HEK293 (cell line): ENCODE measurements around the gene RPL29.

Experiments used
- CTCF ChIA-PET: fragments of 350-600 bp; formaldehyde crosslinking; extraction: SDS; loops from one replicate; lab custom pipeline; 2021; ENCODE audit warnings: antibody characterized with exemption; lab: Yijun Ruan, JAX
- POLR2A ChIA-PET: fragments of 300-600 bp; formaldehyde crosslinking; extraction: SDS; loops from one replicate; lab custom pipeline; 2020; ENCODE audit warnings: antibody characterized with exemption, inconsistent platforms; lab: Yijun Ruan, JAX
- H3K27ac ChIP-seq: fragments of 200-500 bp; sonication (Bioruptor generic); 2 replicates; pipeline ENCODE4 v1.5.1; 2014; ENCODE audit warnings: low read depth, low read length, control low read depth, inconsistent platforms; ENCODE audit errors: extremely low read depth
- H3K36me3 ChIP-seq, 2 experiments: fragments of 200-500 bp in 1 of 2; sonication (Bioruptor generic) in 1 of 2; 1 replicate in 1 of 2; 2 replicates in 1 of 2; pipeline ENCODE4 v1.5.1; 2014 to 2017; ENCODE audit warnings: inconsistent platforms in 2 of 2, low read length in 2 of 2; ENCODE audit not compliant: control insufficient read depth in 2 of 2, insufficient read depth in 1 of 2
- H3K4me1 ChIP-seq: fragments of 200-500 bp; sonication (Bioruptor generic); 2 replicates; pipeline ENCODE4 v1.5.1; 2014; ENCODE audit warnings: mild to moderate bottlenecking, low read length, inconsistent platforms; ENCODE audit not compliant: control insufficient read depth, insufficient read depth
- H3K4me3 ChIP-seq: 2 replicates; pipeline ENCODE4 v1.5.1; 2011; ENCODE audit warnings: low read depth, mild to moderate bottlenecking, control low read depth, low read length, moderate library complexity
- H3K9me3 ChIP-seq: fragments of 200-500 bp; sonication (Bioruptor generic); 2 replicates; pipeline ENCODE4 v1.5.1; 2014; ENCODE audit warnings: low read depth, low read length, inconsistent platforms; ENCODE audit not compliant: control insufficient read depth, insufficient read depth
- KLF9 ChIP-seq: fragments of 450-650 bp; formaldehyde crosslinking; IDR thresholded peaks from 2 replicates; pipeline ENCODE4 v1.5.1; 2016; ENCODE audit warnings: missing biosample characterization, missing genetic modification characterization, low read depth
- PRDM10 ChIP-seq: fragments of 450-650 bp; formaldehyde crosslinking; IDR thresholded peaks from 2 replicates; pipeline ENCODE4 v1.5.1; 2016; ENCODE audit warnings: missing biosample characterization, missing genetic modification characterization
- PRDM4 ChIP-seq: fragments of 450-650 bp; formaldehyde crosslinking; IDR thresholded peaks from 2 replicates; pipeline ENCODE4 v1.5.1; 2017; ENCODE audit warnings: missing biosample characterization, missing genetic modification characterization
- ZNF148 ChIP-seq: fragments of 450-650 bp; formaldehyde crosslinking; IDR thresholded peaks from 2 replicates; pipeline ENCODE4 v1.5.0; 2017; ENCODE audit warnings: missing biosample characterization, missing genetic modification characterization, borderline replicate concordance
- ZNF211 ChIP-seq: fragments of 450-650 bp; formaldehyde crosslinking; IDR thresholded peaks from 2 replicates; pipeline ENCODE4 v1.5.1; 2016; ENCODE audit warnings: low read depth, missing biosample characterization, missing genetic modification characterization
- ZNF280D ChIP-seq: fragments of 450-650 bp; formaldehyde crosslinking; IDR thresholded peaks from 2 replicates; pipeline ENCODE4 v1.5.1; 2016; ENCODE audit warnings: missing biosample characterization, missing genetic modification characterization
- ZNF362 ChIP-seq: fragments of 450-650 bp; formaldehyde crosslinking; IDR thresholded peaks from 2 replicates; pipeline ENCODE4 v1.5.1; 2016; ENCODE audit warnings: missing biosample characterization, missing genetic modification characterization
- ZNF621 ChIP-seq: fragments of 450-650 bp; formaldehyde crosslinking; IDR thresholded peaks from 2 replicates; pipeline ENCODE4 v1.5.1; 2017; ENCODE audit warnings: missing biosample characterization, missing genetic modification characterization
- ZNF692 ChIP-seq: fragments of 450-650 bp; formaldehyde crosslinking; IDR thresholded peaks from 2 replicates; pipeline ENCODE4 v1.5.1; 2016; ENCODE audit warnings: missing biosample characterization, missing genetic modification characterization
- ZNF768 ChIP-seq: fragments of 450-650 bp; formaldehyde crosslinking; IDR thresholded peaks from 2 replicates; pipeline ENCODE4 v1.5.1; 2018; ENCODE audit warnings: missing biosample characterization, mild to moderate bottlenecking, missing genetic modification characterization
- ZSCAN23 ChIP-seq: fragments of 450-650 bp; formaldehyde crosslinking; IDR thresholded peaks from 2 replicates; pipeline ENCODE4 v1.5.1; 2016; ENCODE audit warnings: missing biosample characterization, missing genetic modification characterization
- ZSCAN4 ChIP-seq: fragments of 450-650 bp; formaldehyde crosslinking; IDR thresholded peaks from 2 replicates; pipeline ENCODE4 v1.5.1; 2017; ENCODE audit warnings: missing biosample characterization, missing genetic modification characterization

Gene RPL29

GRCh38 chr3:51984269-51984647 is 11.4 kb downstream of the RPL29 start (continued):
- TF ChIP-seq ZSCAN4 (tag by site-specific recombination) (no peak), ZNF211 (tag by site-specific recombination) (no peak), ZNF621 (tag by site-specific recombination) (no peak), ZNF148 (no peak), KLF9 (tag by site-specific recombination) (no peak), PRDM10 (no peak), PRDM4 (tag by site-specific recombination) (no peak), ZNF280D (no peak)

GRCh38 chr3:51983578-51984268 is 12.0 kb downstream of the RPL29 start:
- Histone ChIP-seq H3K4me3 (peak overlapping the region; percentile 41), H3K9me3 (no peaks in the 10 kb centered on the region), H3K4me1 (no peaks in the 10 kb centered on the region), H3K27ac (peak overlapping the region; percentile 60; the same call in 1 of the 2 replicates), H3K36me3 (peaks cover 0 to 8% of the 10 kb centered on the region in 2 experiments; a peak in 1 of 3 replicates)
- CTCF ChIA-PET = interaction anchor here (0.6 to 3.0 kb wide), 5 partner anchors 10 to 66 kb away, joined by 4 to 38 read pairs (median 5); partner anchors contain the start of genes ABHD14A and ABHD14B
- POLR2A ChIA-PET = interaction anchor here (0.5 to 3.6 kb wide), 7 partner anchors 8 to 171 kb away, joined by 3 to 47 read pairs (median 9); partner anchors contain the start of genes ABHD14A, ABHD14B, PARP3 and PCBP4
- peak; percentile 48; the same call in 1 of the 2 replicates for TF ChIP-seq ZNF768 (tag by site-specific recombination)
- TF ChIP-seq ZNF362 (tag by site-specific recombination) = 0 out of 2 replicates have a peak, but pooled peaks have one; percentile 39
- 0 out of 2 replicates have a peak, but pooled peaks have one; percentile 9 for TF ChIP-seq ZNF692 (tag by site-specific recombination)
- TF ChIP-seq ZSCAN23 = no peak
- no peak for TF ChIP-seq ZNF280D
